ENCODE results near the gene PRKAR2B.

PRKAR2B gene

DNA sequence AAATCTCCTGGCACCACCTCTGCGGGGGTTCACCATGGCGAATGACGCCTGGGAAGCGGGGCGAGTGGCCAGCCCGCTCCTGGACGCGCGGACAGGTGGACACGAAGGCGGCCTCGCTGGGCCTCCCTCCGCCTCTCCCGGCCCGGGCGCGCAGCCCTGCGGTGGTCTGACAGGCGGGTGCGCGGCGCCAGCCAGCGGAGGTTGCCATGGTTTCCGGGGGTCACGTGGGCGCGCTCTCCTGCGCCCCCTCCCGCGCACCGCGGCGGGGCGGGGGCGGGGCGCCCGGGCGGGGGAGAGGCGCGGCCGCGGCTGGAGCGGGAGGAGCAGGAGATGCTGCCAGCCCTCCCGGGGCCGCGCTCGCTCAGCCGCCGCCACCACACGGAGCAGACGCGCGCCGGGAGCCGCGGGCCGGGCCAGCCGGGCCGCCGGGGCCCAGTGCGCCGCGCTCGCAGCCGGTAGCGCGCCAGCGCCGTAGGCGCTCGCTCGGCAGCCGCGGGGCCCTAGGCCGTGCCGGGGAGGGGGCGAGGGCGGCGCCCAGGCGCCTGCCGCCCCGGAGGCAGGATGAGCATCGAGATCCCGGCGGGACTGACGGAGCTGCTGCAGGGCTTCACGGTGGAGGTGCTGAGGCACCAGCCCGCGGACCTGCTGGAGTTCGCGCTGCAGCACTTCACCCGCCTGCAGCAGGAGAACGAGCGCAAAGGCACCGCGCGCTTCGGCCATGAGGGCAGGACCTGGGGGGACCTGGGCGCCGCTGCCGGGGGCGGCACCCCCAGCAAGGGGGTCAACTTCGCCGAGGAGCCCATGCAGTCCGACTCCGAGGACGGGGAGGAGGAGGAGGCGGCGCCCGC is at the start of gene PRKAR2B:
Gene PRKAR2B (plus strand): TSS at position 359 of the 848 bp plus-strand sequence. CDS start 203 bp downstream, at position 562.
- peak; percentile 78 to 81 for DNase-seq

DNA sequence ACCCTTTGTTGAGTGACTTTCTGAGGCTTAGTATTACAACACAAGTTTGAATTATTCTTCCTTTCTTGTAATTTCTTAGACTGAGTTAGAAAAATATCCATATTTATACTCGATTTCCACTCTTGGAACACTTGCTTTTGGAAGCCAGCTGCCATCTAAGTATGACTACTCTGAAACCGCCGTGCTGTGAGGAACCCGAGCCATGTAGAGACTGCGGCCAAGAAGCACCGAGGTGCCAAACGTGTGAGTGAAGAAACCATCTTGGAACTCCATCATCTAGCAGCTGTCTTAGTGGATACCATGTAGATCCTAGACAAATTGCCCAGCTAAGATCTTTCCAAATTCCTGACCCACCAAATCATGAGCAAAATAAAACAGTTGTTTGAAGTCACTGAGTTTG is 49.7 kb upstream of the PRKAR2B start:
- DNase-seq: no peak

DNA sequence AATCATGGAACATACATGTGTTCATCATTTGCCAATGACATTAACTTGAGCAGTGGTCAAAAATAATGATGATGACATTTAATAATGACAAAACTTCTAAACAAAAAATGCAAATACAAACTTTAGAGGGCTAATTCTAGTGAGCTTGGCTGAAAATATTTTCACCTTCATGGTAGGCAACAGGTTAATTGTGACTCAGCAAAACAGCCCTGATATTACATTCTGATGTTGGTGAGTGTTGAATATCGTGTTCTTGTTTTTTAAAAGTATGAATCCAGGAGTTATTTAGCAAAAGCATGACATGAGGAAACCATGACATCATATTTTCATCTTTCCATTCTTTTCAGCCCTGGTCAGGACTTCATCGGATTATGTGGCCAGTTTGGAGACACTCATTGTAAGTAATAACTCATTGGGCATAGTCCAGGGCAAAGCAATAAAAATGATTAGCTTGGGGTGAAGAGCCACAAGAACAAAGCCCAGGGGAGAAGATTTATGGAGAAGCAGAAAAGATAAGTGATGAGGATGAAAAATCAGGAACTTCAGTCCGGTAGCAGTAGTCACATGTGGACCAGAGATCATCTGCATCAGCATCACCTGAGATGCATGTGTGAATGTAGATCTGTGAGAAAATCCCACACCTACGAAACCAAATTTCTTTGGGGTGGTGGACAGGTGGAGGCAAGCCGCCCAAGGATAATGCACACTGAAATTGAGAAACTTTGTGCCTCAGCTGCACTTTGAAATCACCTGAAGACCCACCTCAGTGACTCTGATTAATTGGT is 46.8 kb upstream of the PRKAR2B start:
- DNase-seq: no peak

DNA sequence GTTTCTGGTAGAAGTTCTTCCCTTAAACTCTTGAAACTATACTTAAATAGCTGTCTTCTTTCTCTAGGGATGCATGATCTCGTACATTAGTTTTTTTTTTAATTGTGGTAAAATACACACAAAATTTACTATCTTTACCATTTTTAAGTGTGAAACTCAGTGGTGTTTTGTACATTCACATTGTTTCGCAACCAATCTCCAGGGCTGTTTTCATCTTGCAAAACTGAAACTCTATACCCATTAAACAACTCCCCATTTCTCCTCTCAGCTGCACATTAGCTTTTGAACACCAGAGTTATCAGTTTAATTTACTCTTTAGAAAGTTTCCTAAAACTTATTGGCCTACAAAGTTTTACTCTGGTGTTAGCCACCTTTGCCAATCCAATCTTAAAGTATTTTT is 45.5 kb upstream of the PRKAR2B start:
- no peak for DNase-seq

DNA sequence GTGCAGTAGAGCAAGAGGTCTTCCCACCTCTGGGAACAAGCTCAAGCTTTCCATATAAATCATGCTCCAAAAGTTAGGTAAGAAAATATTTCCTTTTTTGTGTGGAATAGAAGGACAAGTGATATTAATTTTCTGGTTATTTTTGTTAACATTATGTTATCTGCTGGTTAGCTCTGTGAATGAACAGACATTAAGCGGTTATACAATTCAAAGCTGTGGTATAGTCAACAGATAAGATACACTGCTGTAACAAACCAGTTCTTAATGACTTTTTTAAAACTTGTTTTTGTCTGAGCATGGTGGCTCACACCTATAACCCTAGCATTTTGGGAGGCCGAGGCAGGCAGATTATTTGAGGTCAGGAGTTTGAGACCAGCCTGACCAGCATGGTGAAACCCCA is 43.0 kb upstream of the PRKAR2B start:
- no peak for DNase-seq

DNA sequence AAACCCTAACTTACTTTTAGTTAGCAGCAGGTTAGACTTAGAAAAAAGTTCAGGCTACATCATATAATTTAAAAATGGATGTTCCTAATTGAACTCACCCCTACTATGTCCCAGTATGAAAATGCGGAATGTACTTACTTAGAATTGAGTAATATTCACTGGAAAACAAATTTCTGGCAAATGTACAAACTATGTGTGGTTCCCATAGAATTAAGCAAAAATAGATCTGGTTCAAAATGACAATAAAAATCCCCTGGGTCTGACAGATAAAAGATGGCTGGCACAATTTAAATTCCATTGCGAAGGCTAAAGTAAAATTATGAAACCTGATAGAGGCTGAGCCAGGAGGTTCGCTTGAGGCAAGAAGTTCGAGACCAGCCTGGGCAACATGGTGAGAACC is 42.4 kb upstream of the PRKAR2B start:
- no peak for DNase-seq

DNA sequence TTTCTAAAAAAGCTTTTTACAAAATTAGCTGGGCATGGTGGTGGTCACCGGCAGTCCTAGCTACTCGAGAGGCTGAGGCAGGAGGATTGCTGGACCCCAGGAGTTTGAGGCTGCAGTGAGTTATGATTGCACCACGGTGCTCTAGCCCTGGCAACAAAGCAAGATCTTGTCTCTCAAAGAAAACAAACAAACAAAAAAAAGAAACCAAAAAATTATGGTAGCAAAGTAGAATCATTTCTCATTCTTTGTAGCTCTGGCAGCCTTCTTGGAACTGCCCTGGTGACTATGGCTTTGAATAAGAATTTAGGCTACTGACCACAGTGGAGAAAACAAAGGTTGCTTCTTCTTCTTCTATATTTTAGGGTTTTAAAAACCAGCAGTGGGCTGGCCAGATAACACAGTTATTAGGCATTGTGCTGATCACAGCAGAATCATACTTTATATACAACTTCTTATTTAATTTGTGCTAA is 41.9 kb upstream of the PRKAR2B start:
- no peak for DNase-seq

DNA sequence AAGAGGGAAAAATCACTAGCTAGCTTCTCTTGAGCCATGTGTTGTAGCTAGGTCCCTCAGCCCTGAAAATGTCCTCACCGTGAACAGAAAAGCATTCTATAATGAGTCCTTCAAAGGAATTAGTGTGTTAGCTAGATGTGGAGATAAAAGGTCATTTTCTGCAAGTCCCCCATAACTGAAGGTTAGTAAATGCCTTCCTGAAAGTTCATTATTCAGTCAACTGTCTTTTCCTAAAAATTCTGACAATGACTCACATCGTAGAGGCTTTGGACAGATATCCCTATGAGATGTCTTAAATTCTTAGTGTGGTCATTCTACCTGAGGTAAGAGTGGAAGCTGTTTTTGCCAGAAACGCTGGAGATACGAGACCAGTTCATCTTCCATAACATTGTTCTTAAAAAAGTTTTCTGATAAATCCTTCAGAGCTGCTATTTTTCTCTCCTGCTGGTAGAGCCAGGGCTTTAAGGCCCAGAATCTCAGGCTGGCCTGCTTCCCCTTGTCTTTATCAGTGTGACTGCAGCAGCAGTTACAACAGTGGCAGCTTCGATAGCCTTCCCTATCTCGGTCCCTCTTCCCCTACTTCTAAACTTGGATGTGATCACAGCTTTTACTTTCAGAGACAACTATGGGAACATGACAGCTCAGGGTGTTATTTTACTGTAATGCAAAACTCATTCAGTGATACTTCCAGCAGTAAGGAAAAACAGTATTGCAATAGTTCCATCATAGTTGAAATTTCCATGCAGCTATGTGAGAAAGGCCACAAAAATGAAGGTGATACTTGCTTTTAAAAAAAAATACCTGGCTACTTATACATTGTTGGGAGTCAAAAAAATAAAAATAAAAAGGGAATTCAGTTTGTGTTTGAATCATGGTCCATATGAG is 37.3 kb upstream of the PRKAR2B start:
- no peak for DNase-seq

DNA sequence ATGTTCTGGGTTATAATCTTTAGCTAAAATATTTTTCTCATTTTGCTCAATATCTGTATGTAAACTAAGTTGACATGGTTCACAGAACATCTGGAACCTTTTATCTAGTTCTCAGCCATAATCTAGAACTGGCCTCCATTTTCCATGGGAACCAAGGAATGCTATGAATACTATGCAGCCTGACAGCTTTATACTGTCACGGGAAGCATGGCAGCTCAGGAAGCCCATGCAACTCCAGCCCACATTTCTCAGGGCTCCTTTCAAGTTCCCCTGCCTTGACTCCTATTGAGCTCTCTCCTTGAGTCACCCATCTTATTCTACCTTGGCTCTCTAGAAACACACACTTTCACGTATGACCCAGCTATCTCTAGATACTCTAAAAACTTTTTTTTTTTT is 36.6 kb upstream of the PRKAR2B start:
- no peak for DNase-seq

DNA sequence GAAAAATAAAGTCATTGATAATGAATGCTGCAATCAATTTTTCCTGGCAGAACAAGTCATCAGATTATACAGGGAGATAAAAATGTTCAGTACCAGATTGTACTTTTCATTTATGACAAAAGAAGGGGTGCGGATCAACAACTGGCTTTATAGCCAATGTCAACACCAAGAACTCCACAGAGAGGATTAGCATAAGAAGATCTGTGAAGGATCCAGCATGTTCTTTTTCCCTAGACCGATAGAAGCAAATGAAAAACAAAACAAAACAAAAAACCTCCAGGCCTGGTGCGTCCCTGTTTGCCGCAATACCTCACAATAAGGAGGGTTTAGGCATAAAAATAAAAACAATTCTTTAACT is 34.7 kb upstream of the PRKAR2B start:
- DNase-seq: no peak

DNA sequence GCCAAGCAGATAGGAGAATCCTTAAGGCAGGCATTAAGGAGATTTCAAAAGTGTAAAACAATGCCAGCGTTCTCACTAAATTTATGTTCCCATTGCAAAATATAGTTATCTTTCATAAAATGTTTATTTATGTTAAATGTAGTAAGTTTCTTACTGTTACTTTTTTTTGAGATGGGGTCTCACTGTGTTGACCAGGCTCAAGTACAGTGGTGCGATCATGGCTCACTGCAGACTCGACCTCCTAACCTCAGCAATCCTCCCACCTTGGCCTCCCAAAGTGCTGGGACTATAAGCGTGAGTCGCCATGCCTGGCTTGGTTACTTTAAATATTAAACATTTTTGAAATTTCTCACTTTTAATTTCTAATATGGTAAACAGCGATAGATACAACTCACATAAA is 31.8 kb upstream of the PRKAR2B start:
- DNase-seq: no peak

DNA sequence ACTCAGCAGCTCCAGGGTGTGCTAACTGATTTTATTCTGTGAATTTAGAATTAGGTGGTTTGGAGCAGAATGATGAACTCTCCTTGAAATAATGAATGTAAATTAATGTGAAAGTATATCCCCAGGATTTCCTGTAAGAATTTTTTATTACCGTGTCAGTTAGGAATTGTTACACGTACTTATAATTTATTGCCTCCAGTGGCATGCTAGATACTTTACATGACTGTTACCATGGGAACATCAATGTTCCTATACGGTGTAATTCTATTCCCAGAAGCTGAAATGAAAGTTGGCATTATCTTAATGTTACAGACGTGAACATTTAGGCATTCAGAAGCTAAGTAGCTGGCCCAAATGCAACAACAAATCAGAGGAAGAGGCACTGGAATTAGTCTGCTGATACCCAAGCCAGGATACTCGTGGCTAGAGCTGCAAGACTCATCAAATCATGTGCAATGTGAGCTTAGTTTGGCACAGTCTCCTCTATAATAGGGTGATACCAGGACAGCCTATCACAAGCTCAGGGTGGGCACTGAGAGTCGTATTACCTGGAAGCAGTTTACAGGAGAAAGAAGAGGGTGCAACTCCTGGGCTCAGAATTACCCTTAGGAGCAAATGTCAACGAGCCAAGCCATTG is 30.0 kb upstream of the PRKAR2B start:
- DNase-seq: no peak

DNA sequence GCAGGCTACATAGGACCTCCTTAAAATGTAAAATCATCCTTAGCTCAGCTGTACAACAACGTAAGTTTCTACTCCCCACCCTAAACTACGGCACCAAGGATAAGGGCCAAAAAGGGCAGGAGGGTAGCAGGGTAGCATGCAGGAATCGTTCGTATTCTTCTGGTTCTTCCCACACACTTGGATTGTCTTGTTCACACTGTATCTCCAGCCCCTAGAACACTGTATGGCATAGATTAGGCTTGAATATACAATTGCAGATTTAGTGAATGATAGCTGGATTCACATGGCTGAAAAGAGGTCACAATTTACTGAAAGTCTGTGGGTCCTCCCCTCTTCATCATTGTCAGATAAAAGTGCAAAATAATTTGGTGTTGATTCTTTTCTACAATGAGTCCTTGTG is 28.2 kb upstream of the PRKAR2B start:
- no peak for DNase-seq

DNA sequence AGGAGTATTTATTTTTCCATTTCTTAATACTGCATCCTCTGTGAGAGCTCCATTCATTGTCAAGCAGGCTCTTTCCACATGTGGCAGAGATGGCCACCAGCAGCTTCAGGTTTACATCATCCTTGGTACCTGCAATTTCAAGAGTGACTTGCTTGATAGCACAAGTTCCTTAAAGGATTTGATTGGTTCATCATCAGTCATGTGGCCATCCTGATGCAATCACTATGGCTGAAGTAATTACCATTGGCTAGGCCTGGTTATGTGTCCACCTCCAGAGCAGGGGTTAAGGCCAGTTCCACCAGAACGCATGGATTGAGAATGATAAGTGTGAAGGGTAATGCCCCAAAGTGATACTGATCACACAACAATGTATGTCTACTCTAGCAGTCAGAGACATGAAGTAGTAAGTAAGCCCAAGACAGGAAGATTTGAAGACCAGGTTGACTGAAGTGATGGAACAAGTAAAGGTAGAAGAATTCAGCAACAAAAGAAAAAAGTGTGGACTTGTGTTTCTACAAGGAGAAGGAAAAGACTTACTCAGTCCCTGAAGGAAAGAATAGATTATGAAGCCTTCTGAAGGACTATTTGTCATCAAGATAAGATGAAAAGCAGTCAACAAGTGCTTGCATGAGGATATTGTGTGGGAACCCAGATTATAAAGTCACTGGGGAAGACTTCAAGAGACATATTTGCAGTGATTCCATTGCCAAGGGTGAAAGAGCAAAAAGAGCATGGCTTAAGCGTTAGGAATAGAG is 26.4 kb upstream of the PRKAR2B start:
- DNase-seq: no peak

DNA sequence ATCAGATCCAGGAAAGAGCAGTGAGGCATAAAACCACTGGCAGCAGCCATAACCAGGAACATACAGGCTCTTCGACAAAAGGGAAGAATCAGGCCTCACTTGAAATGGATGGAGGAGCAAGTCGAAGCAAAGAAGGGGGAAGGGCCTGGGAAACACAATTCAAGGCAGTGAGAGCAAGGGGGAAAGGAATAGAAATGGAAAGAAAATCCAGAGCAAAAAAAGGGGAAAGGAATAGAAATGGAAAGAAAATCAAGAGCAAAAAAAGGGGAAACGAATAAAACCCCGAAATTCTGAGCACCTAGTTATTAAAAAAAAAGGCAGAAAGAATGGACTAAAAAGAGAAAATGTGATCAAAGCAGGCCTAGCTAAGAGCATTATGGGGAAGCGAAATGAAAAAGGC is 24.1 kb upstream of the PRKAR2B start:
- DNase-seq: no peak

DNA sequence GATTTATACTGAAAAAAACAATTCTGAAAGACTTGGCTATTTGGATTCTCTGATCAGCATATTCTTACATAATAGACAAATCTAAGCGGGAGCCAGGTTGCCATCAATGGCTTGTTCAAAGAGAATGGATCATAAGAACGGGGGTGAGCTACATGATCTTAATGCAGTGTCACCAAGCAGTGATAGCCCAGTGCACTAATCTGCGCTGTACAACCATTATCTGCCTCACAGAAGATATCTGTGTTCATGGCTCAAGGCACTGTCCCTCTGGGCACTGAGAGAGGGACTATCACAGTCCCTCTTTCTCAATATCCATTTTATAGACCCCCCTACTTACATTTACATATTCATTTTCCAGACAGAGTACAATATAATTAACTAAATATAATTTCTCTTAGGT is 22.9 kb upstream of the PRKAR2B start:
- no peak for DNase-seq

DNA sequence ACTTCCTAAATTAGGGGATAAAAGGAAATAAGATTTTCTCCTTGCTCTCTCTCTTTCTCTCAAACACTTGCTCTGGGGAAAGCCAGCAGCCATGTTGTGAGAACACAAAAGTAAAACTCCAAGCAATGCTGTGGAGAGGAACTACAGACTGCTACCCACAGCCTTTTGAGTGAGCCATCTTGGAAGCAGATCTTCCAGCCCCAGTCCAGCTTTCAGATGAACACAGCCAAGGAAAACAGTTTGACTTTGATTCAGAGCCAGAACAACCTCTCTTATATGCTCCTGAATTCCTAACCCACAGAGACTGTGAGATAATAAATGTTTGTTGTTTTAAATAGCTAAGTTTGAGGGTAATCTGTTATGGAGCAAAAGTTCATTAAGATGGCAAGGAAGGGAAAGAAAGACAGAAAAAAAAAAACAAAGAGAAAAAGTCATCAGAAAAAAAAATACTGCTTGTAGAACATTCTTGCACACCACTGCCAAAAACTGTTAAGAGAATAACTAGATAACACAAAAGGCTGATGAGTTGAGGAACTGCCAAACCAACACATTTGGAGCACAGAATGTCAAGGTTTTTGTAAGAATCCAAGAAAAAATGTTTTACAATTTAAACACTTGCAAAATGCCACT is 20.9 kb upstream of the PRKAR2B start:
- DNase-seq: no peak

DNA sequence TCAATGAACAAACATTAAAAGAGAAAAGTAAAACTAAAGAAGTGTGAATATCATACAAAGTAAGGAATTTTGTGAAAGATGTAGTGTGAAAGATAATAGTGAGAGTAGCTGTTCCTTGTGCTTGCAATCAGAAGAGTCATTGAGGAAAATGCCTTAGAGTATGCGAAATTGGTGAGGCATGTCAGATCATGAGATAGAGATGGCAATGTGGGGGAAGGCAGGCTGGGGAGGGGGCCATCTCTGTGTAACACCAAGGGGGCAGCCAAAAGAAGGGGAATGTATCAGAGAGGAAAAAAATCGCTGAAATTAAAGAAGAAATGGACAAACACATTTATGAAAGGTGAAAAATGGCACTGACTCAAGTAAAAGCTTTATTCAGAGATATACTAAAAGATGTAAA is 19.6 kb upstream of the PRKAR2B start:
- DNase-seq: no peak

DNA sequence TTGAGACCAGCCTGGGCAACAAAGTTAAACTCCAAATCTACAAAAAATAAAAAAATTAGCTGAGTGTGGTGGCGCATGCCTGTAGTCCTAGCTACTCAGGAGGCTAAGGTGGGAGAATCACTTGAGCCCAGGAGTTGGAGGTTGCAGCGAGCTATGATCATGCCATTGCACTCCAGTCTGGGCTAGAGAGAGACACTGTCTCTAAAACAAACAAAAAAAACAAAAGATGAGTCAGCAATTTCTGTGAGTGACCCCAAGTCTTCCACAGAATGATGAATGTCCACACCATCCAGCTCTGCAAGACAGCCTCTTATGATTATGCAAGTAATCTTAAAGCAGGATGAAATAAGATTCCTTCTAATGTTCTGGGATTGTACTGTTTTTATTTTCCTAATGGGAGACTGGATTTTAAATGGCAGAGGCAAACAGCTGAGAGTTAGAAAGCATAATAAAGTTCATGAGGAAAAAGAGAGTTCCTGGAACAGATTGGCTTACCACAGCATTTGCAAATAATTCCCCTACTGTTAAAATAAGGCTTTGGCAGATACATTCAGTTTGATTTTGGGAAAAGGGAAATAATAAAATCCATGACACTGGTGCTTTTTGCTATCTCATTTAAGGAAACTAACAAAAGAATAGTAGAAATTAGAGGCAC is 18.9 kb upstream of the PRKAR2B start:
- no peak for DNase-seq

DNA sequence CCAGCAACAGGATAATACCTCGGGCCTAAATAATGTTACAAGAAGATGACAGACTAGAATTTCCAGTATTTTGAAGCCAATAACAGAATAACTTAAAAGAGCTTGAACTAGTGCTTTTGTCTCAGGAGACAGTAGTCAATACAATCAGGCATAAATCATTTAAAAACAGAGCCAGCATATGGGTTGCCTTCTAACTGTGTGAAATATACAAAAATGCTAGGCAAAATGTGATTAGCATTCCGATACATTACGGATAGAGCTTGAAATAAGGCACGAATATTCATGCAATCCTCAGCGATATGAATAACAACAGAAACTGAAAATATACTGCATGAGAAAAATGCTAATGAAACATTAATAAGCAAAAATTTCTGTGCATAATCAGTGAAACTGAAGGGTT is 18.3 kb upstream of the PRKAR2B start:
- DNase-seq: no peak

DNA sequence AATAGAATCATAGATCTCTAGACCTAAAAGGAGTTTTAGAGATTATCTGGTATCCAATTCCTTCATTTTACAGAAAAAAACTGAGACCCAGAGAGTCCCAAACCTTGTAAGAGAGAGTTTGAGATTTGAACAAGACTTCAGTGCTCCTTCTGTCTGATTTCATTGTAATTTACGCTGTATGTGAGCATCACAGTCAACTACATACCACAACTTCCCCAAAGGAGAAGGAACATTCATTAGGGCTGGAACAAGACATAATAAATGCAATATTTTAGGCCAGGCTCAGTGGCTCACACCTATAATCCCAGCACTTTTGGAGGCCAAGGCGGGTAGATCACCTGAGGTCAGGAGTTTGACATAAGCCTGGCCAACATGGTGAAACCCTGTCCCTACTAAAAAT is 17.3 kb upstream of the PRKAR2B start:
- DNase-seq: no peak
